Germinal center (tissue), 1 donor: ENCODE measurements around the gene BNIPL.

Source experiments
- DNase-seq: peaks from one replicate; pipeline ENCODE4 v3.0.0; 2012; ENCODE audit warnings: mixed read lengths, low spot score

Gene BNIPL

DNA sequence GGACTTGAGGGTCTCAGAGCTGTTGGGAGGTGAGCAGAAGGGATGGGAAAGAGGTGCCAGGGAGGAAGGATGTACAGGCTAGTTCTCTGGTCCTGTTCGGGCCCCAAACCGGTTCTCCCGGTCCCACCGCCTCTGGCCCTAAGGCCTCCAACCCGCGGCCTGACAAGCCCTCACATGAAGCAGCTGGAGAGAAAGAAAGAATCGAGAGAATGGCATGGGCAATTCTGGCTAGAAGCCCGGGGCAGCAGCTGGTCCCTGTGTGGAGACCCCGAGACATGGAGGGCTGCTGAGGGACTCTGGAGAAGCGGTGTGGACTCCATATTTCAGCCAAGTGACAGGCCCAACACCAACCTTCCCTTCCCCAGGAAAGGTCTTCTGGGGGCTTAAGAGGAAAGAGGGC is 22.3 kb downstream of the BNIPL start:
- DNase-seq = peak; percentile 21

DNA sequence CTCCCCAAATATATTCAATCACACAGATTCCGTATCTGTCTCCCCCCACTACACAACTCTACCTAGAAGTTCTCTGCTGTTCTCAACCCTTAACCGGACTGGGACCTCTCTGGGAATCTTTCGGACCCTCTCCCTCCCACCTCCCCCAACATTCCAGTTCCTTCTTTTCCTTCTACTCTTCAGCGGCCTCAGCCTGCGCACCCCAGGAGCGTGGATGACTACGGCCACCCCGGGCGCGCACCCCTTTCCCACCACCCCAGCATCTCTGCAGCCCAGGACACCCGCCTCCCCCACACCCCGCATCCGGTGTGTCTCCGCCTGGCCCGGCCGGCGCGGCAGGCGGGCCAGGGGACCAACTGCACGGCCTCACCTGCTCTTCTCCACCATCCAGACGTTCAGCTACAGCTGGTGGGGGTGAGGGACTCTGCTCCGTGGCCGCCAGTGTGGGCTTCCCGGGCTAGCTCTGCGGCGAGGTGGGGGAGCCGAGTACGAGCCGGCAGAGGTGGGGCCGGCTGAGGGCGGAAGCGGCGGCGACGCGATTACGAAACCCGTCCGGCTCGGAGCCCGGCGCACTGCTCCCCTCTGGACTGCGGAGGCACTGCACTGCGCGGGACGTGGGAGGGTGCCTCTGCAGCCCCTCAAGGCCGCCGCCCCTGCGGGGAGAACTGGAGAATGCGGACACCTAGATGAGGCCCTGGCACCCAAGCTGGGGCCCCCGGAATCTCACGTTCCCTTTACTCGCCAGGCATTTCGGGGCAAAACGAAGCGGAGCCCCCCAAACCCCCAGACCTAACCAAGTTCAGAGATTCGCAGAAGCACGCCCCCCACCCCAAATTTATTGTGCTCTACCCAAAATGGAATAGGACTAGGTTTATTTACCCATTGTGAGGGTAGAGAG is 23.0 kb downstream of the BNIPL start, which contains the start of gene CDC42SE1:
Gene CDC42SE1, minus strand, starts transcription at position 514 of the 898 bp plus-strand sequence. CDS start 3,892 bp downstream, outside the sequence.
- peak; percentile 93 for DNase-seq

DNA sequence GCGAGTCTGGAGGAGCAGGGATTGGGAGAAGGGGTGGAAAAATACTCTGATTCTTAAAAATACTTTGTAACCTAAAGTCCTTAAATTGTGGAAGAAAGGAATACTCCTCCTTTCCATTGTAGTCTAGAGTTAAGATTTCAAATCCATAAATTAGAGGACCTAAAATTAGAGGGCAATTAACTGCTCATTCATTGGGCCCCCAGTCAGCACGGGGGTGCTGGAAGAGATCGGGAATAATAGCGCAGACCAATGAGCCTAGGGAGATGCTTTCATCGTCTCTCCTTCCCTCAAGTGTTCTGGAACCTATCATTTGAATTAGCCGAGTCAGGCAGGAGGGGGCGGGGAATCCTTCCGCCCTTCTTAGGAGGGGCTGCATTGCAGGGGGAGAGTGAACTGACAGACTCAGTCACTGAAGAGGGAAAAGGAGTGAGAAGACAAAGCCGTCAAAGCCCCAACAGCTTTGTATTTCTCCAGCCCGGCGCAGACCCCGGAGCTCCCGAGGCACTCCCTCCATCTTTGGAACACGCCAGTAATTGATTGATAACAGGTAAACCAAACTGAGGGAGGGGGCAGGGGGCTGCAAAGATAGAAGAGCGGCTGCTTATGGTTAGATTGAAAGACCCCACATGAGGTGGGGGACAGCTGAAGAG is 23.7 kb downstream of the BNIPL start, which contains the start of gene MLLT11:
Gene MLLT11, plus strand, starts transcription at position 391 of the 650 bp plus-strand sequence. CDS start 6,828 bp downstream, outside the sequence.
- peak; percentile 30 for DNase-seq

GRCh38 chr1:151060657-151061421 is 24.5 kb downstream of the BNIPL start:
- DNase-seq = no peak

- DNase-seq = no peak
Observed at GRCh38 chr1:151061704-151062103, 25.3 kb downstream of the BNIPL start.

DNA sequence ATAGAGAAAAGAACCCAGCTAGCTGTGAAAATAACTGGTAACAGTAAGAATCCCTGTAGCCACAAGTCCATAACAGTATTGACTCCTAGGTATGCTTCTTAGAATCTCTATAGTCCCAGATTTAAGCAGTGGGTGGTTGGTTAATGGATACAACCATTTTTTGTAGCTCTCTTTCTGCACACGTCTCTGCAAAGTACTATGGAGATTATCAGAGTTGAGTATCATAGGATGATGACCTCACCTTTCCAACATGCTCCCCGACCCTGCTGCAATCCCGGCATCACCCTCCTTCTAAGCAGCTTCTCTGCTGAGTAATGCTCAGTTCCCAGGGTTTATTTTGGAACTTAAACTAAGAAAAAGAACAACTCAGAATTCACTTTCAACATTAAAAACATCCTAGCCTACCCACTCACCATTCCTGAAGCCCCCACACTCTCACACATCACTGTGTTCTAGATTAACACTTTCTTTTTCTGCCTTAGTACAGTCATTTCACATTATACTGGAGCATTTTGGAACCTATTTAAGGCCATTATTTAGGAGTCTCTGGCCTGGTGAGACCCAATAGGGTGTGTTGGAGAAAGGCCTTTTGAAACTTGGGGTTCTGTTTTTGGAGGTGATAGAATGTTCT is 26.5 kb downstream of the BNIPL start:
- DNase-seq = no peak

- no peak for DNase-seq
Observed at GRCh38 chr1:151065089-151065645, 28.8 kb downstream of the BNIPL start.

DNA sequence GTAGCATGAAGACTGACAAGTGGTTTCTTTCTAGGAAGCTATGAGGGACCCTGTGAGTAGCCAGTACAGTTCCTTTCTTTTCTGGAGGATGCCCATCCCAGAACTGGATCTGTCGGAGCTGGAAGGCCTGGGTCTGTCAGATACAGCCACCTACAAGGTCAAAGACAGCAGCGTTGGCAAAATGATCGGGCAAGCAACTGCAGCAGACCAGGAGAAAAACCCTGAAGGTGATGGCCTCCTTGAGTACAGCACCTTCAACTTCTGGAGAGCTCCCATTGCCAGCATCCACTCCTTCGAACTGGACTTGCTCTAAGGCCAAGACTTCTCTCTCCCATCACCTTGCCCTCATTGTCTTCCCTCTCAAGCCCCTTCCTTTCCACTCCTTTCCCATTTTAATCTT is 30.8 kb downstream of the BNIPL start:
- DNase-seq = no peak

DNA sequence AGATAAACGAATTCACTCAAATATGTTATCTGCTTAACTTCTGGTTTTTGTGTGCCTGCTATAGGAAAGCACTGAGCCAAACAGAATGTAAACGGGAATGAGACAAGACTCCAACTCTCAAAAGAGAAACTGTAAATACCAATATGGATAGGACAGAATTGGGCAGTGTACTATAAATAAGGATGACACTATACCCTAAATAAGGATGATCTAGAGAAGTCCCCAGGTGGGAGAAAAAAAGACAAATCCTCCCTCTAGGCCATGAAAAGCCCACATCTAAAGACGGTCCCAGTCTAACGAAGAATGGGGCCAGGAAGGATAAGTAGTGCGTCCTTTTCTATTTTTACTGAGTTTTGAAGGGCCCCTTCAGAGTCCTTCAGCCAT is 32.7 kb downstream of the BNIPL start:
- DNase-seq = no peak

DNA sequence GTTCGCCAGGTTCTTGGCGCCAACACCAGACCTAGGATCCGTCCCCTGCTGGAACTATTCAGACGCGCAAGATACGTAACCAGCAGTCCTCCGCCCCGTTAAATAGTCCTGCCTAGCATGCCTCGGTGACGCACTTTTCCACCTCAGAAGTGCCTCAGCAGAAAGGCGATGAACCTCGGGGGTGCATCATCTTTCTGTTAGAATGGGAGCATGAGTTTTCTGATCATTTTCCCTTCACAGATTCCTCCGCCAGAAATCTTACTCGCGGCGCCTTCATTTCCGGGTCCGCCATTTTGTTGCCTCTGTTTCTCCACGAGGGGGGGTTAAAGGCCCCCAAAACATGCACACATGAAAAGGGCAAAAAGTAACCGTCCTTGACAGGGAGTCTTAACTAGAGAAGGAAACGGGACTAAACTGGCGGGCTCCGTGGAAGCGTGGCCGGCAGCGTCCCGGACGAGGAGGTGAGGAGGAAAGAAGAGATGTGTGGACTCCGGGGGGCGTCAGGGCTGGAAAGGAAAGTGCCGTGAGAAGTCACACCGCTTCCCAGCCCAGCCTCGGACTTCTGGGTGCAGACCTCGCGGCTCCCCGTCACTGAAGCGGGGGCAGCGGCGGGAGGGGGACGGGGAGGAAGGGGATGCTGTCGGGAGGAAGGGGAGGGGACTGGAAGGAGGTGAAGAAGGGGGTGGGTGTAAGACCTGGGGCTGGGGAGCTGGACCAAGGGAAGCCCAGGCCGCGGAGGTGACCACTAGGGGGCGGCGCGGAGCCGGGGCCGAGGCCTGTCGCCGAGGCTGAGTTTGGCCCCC is 34.3 kb downstream of the BNIPL start, which contains the start of gene GABPB2:
Gene GABPB2, plus strand, starts transcription at position 288 of the 803 bp plus-strand sequence. CDS start 17,429 bp downstream, outside the sequence.
- DNase-seq = peak; percentile 90

DNA sequence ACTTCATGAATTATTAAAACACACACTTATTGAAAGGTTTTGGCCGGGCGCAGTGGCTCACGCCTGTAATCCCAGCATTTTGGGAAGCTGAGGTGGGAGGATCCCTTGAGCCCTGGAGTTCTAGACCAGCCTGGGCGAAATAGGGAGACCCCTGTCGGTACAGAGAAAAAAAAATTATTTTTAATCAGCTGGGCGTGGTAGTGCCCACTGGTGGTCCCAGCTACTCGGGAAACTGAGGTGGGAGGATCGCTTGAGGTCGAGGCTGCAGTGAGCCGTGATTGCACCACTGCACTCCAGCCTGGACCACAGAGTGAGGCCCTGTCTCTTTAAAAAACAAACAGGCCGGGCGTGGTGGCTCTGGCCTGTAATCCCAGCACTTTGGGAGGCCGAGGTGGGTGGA is 35.8 kb downstream of the BNIPL start:
- DNase-seq = no peak

GRCh38 chr1:151085953-151086559 is 49.7 kb downstream of the BNIPL start:
- no peak for DNase-seq
